Right lobe of liver (tissue), 4 donors: Measurements from ENCODE around the gene AARSD1.

ENCODE experiments used
- CTCF ChIP-seq, 4 donors: fragments of 200-600 bp in 3 of 4; fragments of 450-650 bp in 1 of 4; IDR thresholded peaks; one replicate each; pipeline versions ENCODE4 v1.5.1 to v1.8.0; 2016 to 2022; ENCODE audit warnings: antibody characterized with exemption in 4 of 4, mild to moderate bottlenecking in 2 of 4
- POLR2A ChIP-seq: fragments of 450-650 bp; IDR thresholded peaks from one replicate; pipeline ENCODE4 v1.6.1; 2017; ENCODE audit warnings: antibody characterized with exemption, mild to moderate bottlenecking
- donor health status: DM: no; HTN: no; CAD: no.
- donor health status: DM: no; HTN: no; CAD: no.
- donor health status: DM: no; HTN: yes; CAD: no.

- TF ChIP-seq CTCF (IDR thresholded peaks at IDR 0.05) (no peak), POLR2A (no peak)
Observed at GRCh38 chr17:42991471-42991870, 27.2 kb upstream of the AARSD1 start.
